ENCODE results near the gene PIP5K1C.

Gene PIP5K1C

DNA sequence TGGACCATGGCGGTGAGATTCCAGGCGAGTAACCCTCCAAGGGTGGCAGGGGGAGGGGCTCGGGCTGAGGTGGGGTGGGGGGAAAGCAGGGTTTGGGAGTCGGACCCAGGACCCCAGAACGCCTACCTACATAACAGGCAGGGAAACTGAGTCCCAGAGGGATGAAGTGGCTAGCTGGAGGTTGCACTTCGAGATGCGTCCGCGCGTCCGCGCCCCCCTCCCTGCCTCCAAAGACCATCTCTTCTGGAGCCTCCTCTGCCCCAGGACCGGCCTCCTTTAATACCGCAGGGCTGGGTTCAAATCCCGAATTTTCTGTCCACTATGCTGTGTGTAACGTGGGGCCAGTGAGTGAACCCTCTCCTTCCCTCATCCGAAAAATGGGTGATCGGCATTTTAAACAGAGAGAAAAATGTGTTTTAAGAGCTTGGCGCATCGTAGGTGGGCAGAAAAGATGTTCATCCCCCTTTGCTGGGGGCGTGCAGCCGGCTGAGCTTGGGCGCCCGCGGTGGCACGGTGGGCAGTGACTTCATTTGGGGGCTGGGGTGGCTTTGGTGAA lies 21.7 kb upstream of the PIP5K1C start:
- DNase-seq: no peak

DNA sequence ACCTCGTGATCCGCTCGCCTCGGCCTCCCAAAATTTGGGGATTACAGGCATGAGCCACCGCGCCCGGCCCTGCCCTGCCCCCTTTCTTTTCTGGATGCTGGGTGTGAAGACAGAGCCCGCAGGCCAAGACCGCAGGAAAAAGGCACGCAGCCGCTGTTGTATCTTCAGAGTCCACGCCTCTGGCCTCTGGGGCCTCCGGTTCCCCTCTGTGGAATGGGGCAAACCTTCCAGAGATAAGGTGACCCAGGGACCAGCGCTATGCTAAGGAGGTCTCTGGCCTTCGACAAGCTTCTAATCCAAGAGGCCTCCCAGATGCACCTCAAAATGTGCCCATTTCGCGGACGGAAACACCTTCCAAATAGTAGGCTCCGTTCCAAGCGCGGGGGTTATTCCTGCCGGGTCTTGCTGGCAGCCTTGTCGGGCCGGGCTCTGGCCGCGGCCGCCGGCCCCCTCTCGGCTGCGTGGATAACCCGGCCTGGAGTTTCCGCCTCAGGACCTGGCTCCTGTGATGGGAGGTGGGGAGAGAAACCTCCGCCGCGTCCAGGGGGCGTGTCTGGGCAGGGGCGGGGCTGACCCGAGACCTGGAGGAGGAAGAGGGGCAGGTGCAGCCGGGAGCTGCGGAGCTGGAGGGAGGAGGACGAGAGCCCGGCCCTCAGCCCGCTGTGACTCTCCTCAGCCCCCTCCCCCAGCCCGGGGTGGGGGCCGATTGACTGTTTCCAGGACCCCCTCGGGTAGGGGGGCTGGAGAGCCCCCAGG lies 21.0 kb upstream of the PIP5K1C start:
- peak; percentile 90 to 93 for DNase-seq

DNA sequence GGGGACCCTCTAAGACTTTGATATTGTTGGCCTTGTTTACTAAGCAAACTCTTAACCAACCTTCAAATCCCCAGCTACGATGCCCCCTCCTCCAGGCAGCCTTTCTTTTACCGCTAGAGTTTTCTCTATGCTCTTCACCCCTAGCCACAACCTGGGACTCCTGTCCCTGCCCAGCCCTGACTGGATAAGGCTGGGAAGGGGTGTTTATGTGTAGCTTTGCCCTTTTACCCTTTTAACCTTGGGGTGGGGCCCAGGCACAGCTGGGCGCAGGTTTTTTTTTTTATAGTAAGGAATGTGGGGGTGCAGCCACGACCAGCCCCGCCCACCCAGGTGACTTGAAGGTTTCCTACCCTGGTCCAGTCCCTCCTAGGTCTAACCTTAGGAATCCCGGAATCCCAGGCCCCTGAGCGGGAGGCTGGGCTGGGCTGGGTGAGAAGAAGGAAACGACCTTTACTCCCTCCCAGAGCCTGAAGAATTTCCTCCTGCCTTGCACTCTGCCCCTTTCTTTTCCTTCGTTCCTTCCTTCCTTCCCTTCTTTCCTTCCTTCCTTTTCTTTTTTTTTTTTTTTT lies 20.2 kb upstream of the PIP5K1C start:
- DNase-seq: no peak

DNA sequence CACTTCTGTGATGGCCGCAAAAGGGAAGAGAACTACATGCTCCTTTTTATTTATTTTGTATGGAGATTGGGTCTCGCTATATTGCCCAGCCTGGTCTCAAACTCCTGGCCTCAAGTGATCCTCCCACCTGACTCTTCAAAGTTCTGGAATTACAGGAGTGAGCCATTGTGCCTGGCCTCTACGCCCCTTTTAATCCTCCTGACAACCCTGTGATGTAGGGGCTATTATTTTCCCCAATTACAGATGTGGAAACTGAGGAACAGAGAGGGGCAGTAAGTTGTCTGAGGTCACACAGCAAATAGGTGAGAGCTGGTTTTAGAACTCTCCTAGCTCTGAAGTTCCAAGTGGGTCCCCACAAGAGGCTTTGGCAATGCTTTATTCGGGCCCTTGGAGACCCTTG lies 19.6 kb upstream of the PIP5K1C start:
- no peak for DNase-seq

DNA sequence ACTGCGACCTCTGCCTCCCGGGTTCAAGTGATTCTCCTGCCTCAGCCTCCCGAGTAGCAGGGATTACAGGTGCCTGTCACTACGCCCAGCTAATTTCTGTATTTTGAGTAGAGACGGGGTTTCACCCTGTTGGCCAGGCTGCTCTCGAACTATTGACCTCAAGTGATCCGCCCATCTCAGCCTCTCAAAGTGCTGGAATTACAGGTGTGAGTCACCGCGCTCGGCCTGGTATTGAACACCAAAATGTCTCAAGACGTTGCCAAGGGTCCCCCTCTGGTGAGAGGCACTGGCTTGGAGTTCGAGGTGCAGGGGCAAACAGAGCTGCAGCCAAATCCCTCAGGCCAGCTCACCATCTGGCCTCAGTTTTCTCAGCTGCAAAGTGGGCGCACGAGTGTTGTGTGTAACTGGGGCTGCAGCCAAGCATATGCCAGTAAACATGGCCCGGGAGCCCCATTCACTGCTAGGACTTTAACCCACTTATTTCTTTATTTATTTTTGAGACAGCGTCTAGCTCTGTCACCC lies 15.9 kb upstream of the PIP5K1C start:
- no peak for DNase-seq

DNA sequence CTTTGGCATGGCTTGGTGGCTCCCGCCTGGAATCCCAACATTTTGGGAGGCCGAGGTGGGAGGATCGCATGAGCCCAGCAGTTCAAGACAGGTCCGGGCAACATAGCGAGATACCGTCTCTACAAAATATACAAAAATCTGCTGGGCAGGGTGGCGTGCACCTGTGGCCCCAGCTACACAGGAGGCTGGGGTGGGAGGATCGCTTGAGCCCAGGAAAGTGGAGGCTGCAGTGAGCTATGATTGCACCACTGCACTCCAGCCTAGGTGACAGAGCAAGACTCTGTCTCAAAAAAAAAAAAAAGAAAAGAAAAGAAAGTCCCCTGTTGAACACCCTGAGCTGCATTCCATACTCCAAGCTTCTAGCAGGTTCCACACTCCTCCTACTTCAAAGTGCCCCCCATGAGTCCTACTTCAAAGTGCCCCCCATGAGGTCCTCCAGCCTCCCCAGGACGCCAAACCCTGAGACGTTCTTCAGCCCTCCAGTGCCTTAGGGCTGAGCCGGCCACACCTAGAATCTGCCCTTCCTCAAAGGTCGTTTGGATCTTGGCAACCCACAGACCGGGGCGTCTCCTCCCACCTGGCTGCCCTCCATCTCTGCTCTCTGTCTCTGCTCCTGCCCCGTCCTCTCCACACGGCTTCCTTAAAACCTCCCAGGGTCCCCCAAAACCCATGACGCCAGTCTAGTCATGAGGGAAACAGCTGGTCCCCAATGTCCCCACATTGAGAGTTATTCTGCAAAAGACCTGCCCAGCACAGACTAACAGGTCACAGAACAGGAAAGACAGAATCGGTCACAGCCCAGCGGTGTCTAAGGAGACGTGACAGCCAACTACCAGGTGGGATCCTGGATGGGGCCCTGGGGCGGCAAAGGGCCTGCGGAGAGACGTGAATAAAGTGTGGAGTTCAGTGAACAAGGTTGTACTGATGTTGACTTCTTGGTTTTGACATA lies 12.7 kb upstream of the PIP5K1C start:
- no peak for DNase-seq

DNA sequence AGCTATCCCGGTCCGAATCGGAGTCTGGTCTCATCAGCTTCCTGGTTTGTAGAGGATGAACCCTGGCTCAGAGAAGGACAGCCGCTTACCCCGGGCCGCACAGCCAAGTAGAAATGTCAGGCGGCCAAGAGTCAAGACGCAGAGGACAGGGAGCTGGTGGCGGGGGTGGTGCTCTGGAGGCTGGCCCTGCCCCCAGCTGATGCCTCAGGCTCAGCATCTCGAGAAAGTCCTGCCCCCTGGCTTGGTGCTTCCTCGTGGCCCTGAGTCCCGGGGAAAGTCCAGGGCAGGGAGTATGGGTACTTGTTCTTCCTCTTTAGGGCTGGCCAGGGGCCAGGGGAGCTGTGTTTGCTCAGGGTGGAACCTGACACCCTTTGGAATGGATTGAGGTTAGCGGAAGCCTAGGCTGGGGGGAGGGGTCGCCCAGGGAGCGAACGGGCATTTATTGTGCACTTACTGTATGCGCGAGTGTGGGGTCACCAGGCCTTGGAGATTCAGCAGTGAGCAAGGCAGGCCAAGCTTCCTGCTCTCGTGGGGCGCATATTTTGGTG lies 10.1 kb upstream of the PIP5K1C start:
- peak in 1 of 2 donors; percentile 78 for DNase-seq

DNA sequence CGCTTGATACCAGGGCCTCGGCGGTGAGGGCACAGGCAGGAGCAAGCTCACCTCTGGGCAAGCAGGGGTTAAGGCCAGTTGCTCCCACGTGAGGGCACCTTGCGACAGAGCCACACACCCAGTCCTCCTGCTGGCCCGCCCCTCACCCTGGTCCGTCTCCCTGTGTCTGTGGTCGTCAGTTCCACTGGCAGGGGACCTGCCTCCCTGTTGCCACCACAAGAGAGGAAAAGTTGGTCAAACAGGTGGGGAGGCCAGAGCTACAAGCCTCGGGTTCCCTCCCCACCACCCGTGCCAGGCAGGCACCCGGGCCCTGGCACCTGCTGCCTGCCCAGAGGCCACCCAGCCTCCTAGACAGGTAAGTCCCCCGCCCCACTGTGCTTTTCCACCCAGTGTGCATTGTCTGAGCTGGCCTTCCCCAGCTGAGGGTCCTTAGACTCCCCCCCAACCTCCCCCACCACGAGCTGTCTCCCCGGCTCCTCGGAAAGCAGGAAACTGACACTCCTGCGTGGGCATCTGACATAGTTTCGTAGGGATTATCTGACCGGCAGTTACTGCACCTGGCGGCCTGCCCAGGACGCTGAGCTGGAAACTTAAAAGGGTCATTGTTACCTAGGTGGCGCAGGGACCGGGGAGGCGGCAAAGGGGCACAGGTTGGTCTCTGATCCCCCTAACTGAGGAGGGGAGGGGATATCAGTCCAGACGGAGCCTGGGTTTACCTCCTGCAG lies 8.1 kb upstream of the PIP5K1C start, which contains the start of gene TJP3:
Gene TJP3 (plus strand): TSS at position 178 of the 725 bp plus-strand sequence. CDS start 20,049 bp downstream, outside the sequence.
- no peak for DNase-seq

DNA sequence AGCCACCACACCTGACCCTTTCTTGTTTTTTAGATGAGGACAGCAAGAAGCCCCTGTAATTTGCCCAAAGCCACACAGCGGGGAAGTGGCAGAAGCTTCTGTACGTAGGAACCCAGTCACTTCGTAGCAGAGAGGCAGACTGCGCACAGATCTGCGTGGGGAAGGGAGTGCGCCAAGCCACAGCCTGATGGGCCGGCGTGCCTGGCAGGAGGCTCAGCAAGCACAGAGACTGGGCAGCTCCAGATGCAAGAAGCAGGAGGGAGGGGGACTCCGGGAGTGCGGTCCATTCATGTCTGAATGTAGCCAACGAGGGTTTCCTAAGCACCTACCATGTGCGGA lies 7.6 kb upstream of the PIP5K1C start:
- DNase-seq: no peak

DNA sequence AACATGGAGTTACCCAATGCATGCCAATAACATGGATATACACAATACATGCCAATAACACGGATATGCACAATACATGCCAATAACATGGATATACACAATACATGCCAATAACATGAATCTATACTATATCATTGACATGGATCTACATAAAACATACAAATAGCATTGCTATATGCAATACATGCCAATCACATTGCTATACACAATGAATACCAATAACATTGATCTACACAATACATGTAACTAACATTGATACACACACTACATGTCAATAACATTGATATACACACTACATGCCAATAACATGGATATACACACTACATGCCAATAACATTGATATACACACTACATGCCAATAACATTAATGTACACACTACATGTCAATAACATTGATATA lies 932 bp upstream of the PIP5K1C start:
- no peak for DNase-seq

DNA sequence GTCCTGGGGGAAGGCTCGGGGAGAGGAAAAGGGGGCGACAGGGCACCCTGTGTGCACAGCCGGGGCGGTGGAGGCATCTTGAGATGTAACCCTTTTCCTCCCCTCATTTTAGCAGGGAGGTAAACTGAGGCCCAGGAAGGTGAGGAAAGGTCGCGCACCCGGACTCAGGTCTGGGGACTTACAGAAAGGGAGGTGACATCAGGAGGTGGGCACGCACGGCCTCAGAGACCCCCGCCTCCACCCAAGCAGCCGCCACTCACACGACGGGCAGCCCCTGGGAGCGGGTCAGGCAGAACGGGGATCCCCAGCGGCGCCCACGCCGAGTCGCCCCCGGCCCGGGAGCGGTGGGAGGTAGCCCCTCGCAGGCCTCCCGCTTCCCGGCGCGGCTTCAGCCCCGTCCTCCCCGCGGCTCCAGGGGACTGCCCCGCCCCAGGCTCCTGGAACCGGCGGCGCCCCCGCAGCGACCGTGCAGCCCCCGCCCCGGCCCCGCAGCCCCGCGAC lies 477 bp downstream of the PIP5K1C start:
- DNase-seq: no peak

DNA sequence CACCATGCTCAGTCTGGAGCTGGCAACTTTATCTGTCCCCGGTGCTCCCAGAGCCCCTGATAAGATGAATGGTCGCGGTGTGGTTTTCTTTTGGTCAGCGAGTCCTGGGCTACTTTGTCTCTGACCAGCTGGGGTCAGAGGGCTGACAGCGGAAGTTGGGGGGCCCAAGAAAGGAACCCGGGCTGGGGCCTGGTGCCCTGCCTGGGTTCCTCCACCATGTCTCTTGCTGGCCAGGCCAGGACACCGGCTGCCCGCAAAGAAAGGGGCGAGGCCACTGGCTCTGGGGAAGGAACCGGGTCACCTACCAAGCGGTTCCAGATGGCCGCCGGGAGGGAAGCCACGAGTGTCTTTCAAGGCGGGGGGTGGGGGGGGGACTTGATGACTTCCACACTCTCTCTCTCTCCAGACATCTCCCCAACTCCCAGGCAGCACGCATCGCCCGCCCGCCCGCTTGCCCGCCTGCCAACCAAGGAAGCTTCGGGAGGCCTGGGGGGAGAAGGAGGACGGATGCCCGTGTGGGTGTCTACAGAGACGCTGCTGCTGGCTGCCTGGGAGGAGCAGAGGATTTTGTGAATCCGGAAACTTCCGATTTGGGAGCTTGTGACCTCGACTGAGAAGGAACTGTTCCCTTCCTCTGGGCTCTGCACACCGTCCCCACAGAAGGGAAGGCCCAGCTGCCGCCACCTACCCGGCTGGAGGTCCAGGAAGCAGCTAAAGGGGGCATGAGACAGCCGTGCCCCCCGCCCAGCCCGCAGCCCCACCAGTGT lies 1.1 kb downstream of the PIP5K1C start:
- DNase-seq: peak in 1 of 2 donors; percentile 35

DNA sequence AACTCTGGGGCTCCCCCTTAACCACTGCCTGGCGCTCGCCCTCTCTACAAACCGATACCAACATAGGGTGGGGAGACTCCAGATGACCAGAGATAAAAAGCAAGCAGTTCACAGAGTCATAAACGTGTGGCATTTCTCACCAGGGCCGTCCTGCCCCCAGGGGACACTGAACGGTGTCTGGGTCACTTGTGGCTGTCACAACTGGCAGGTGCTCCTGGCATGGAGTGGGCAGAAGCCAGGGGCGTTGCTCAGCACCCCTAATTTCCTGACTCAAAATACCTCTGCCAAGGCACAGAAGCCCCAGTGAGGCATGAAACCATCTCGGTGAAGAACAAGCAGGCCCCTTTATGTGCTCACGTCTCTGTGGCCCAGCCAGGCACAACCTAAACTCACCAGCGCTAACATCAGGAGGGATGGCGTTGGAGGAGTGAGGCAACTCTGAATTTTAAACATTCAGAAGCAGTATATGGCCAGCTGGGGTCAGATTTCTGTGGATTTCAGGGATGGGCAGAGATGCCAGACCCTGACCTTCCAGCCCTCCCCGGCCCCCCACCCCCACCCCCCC lies 1.8 kb downstream of the PIP5K1C start:
- DNase-seq: no peak

DNA sequence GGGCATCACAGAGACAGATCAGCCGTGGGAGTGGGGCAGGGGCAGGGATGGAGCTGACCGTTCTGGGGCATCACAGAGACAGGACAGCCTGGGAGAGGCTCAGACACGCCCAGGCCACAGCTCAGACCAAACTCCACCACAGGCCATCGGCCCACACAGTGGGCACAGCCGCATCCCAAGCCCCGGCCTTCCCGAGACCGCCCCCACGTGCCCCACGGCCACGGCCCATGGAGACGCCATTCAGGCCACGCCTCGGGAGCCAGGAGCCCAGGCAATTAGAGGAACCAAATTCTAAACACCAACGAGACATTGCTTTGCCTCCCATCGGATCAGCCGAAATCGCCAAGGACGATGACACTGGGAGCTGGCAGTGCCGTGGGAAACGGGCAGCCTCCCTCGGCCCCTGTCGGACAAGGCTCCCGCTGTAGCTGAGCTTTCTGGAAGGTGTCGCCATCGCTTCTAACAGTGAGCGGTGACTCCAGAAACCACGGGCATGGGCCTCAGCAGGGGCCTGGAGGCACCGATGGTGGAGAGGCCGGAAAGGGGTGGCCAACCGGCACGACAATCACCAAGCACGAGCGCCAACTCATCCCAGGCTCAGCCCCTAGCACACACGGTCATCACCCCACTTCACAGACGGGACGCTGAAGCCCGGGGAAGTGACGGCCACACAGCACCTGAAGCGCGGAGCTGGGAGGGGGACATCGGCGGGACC lies 2.4 kb downstream of the PIP5K1C start:
- DNase-seq: no peak

DNA sequence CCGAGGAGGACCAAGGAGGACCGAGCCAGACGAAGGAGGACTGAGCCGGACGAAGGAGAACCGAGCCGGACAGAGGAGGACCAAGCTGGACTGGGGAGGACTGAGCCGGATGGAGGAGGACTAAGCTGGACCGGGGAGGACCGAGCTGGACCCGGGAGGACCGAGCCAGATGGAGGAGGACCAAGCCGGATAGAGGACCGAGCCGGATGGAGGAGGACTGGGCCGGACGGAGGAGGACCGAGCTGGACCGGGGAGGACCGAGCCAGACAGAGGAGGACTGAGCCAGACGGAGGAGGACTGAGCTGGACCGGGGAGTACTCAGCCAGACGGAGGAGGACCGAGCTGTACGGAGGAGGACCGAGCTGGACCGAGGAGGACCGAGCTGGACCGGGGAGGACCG lies 3.2 kb downstream of the PIP5K1C start:
- DNase-seq: no peak

DNA sequence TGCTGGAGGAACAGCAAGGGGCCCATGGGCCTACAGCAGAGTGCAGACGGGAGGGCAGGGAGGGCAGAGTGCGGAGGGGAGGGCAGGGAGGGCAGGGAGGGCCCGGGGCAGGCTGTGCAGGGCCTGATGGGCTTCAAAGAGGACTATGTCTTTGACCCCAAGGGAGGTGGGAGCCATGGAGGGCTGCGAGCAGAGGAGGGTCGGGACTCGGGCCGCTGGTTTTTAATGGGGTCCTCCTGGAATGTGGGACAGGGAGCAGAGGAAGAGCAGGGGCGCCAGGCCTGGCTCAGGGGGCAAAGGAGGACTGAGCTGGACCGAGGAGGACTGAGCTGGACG lies 3.6 kb downstream of the PIP5K1C start:
- no peak for DNase-seq

DNA sequence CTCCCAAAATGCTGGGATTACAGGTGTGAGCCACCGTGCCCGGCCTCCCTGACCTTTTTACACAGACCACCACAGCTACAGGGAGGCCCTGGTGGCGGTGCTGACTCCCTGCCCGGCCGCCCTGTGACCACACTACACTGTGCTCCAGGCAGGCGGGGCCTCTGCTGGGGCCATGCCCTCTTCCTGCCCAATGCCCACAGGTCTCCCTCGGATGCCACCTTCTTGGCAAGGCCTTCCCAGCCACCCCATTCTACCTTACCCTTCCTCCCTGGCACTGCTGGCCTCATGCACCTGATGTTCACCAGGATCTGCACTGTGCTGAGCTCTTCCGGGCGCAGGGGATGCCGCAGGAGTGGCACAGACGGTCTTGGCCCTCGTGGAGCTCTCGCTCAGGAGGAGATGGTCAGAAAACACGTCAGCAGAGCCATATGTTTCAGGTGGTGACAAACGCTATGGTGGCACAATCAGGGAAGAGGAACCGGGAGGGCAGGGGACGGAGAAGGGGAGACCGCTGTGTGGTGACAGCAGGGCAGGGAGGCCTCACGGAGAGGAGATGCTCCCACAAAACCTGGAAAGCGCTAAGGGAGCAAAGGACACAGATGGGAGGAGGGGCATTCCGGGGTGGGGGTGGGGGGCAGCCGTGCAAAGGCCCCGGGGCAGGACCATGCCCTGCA lies 4.1 kb downstream of the PIP5K1C start:
- no peak for DNase-seq

DNA sequence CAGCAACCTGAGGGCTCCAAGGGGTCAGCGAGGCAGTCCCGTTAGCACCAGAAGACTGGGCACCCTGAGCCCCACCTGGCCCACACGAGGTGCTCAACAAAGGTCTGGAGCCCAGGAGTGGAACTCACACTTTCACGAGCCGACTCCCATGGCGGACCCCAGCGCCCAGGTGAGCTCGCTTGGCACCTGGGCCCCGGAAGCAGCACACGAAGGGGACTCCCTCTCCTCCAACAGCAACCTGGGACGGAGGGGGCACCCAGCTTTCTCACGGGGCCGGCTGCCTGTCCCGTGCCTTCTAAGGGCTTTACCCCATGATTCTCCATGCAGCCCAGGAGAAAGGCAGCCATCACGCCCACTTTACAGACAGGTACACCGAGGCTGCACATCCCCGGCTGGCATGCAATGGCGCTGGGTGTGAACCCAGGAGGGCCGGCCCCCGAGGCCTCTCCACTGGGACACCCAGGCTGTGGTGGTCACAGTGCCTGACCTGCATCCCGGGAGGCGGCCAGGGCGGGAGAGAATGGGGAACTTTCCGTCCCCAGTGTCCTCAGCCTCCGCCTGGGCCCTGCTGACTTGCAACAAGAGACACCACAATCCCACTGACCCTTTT lies 5.0 kb downstream of the PIP5K1C start:
- DNase-seq: no peak
